OCI-LY3 (cell line): ENCODE results near the gene NCLN.

Experiments
- H2AFZ ChIP-seq: fragments of 200-600, 300-600 bp; shearing (Covaris generic); 2 replicates; pipeline ENCODE4 v1.6.0; 2014; ENCODE audit warnings: antibody characterized with exemption, low read depth, low read length
- H3K27ac ChIP-seq: fragments of 200-600, 300-600 bp; sonication (generic); 2 replicates; pipeline ENCODE4 v1.5.1; 2014; ENCODE audit warnings: mild to moderate bottlenecking, low read length, moderate library complexity, mixed read lengths
- H3K27me3 ChIP-seq: fragments of 200-600, 300-600 bp; sonication (generic); 2 replicates; pipeline ENCODE4 v1.6.1; 2014; ENCODE audit warnings: low read depth, low read length, mixed read lengths
- H3K36me3 ChIP-seq: fragments of 200-600, 300-600 bp; sonication (generic); replicated peaks from 2 replicates; pipeline ENCODE3; 2014; ENCODE audit warnings: low read depth, low read length, mixed read lengths
- H3K4me1 ChIP-seq: fragments of 300-600, 200-600 bp; sonication (generic); 2 replicates; pipeline ENCODE4 v1.6.1; 2014; ENCODE audit warnings: low read length, mixed read lengths
- H3K4me2 ChIP-seq: fragments of 200-600, 300-600 bp; sonication (generic); 2 replicates; pipeline ENCODE4 v1.6.1; 2014; ENCODE audit warnings: low read length, mixed read lengths
- H3K4me3 ChIP-seq: fragments of 300-600, 200-600 bp; sonication (generic); 2 replicates; pipeline ENCODE4 v1.5.1; 2014; ENCODE audit warnings: antibody characterized with exemption, mild to moderate bottlenecking, low read length, moderate library complexity
- H3K79me2 ChIP-seq: fragments of 300-600, 200-600 bp; shearing (Covaris generic); 2 replicates; pipeline ENCODE4 v1.6.1; 2014; ENCODE audit warnings: mild to moderate bottlenecking, low read length, mixed read lengths
- H3K9ac ChIP-seq: fragments of 300-600, 200-600 bp; shearing (Covaris generic); 2 replicates; pipeline ENCODE4 v1.6.0; 2014; ENCODE audit warnings: mild to moderate bottlenecking, low read length, moderate library complexity
- H3K9me3 ChIP-seq: fragments of 200-600, 300-600 bp; shearing (Covaris generic); 2 replicates; pipeline ENCODE4 v1.6.1; 2014; ENCODE audit warnings: low read length, mixed read lengths; ENCODE audit not compliant: insufficient read depth
- H4K20me1 ChIP-seq: fragments of 200-600, 300-600 bp; sonication (generic); 2 replicates; pipeline ENCODE4 v1.6.1; 2016; ENCODE audit warnings: low read length, mixed read lengths; ENCODE audit not compliant: insufficient read depth
- CTCF ChIP-seq: fragments of 200-600, 300-600 bp; sonication (generic); IDR thresholded peaks from 2 replicates; pipeline ENCODE4 v1.5.1; 2014; ENCODE audit warnings: antibody characterized with exemption, low read length, low read depth
- EZH2phosphoT487 ChIP-seq: fragments of 200-600 bp; shearing (Covaris generic); IDR thresholded peaks from 2 replicates; pipeline ENCODE4 v1.6.1; 2018; ENCODE audit warnings: antibody characterized with exemption, mixed run types, low read depth

NCLN gene

GRCh38 chr19:3142781-3143337 lies 42.9 kb upstream of the NCLN start:
- Histone ChIP-seq H4K20me1 (no peaks in the 10 kb centered on the region), H3K36me3 (peaks cover 5% of the 10 kb centered on the region), H3K4me1 (peaks cover 52% of the 10 kb centered on the region), H3K27ac (no peak overlapping the region), H3K4me3 (no peak overlapping the region), H3K27me3 (no peaks in the 10 kb centered on the region), H2AFZ (no peak overlapping the region), H3K4me2 (no peak overlapping the region), H3K9me3 (no peaks in the 10 kb centered on the region), H3K79me2 (no peaks in the 10 kb centered on the region), H3K9ac (no peak overlapping the region)
- TF ChIP-seq EZH2phosphoT487: no peak
- no peak for TF ChIP-seq CTCF

- H3K9ac ChIP-seq: peak overlapping the region; percentile 63
- no peak for TF ChIP-seq CTCF
- no peak for TF ChIP-seq EZH2phosphoT487
- peaks cover 64% of the 10 kb centered on the region for H3K4me1 ChIP-seq
- no peaks in the 10 kb centered on the region for H3K9me3 ChIP-seq
- H3K4me2 ChIP-seq: peak overlapping the region; percentile 76
- H4K20me1 ChIP-seq: no peaks in the 10 kb centered on the region
- no peaks in the 10 kb centered on the region for H3K27me3 ChIP-seq
- H3K4me3 ChIP-seq: peak overlapping the region; percentile 62
- peaks cover 26% of the 10 kb centered on the region for H3K79me2 ChIP-seq
- peak overlapping the region; percentile 8; the same call in 1 of the 2 replicates for H2AFZ ChIP-seq
- peak overlapping the region; percentile 84 for H3K27ac ChIP-seq
- peaks cover 22% of the 10 kb centered on the region for H3K36me3 ChIP-seq
These were observed 39.6 kb upstream of the NCLN start for GRCh38 chr19:3145909-3146676.

GRCh38 chr19:3146677-3147100 lies 39.0 kb upstream of the NCLN start:
- H4K20me1 ChIP-seq: peaks cover 4% of the 10 kb centered on the region; the same call in 1 of the 2 replicates
- peak overlapping the region; percentile 84 for H3K27ac ChIP-seq

More at GRCh38 chr19:3146677-3147100, 39.0 kb upstream of the NCLN start:
- Histone ChIP-seq H3K27me3 (no peaks in the 10 kb centered on the region), H2AFZ (no peak overlapping the region), H3K4me2 (peak overlapping the region; percentile 76), H3K9ac (peak overlapping the region; percentile 63; the same call in 1 of the 2 replicates), H3K9me3 (no peaks in the 10 kb centered on the region), H3K4me3 (peak overlapping the region; percentile 62), H3K4me1 (peaks cover 64% of the 10 kb centered on the region), H3K36me3 (peaks cover 28% of the 10 kb centered on the region), H3K79me2 (peaks cover 32% of the 10 kb centered on the region)
- no peak for TF ChIP-seq EZH2phosphoT487
- TF ChIP-seq CTCF: peak; percentile 96
